NCI-H2227 (cell line): ENCODE results near the gene LPP.

Source experiments
- DNase-seq: peaks from one replicate; lab custom pipeline; 2025; ENCODE audit not compliant: unreplicated experiment; lab: John Stamatoyannopoulos, UW

LPP gene

GRCh38 chr3:188845514-188845913 is 691.6 kb downstream of the LPP start:
- DNase-seq = no peak

- no peak for DNase-seq
Measured at GRCh38 chr3:188848947-188849346, 695.0 kb downstream of the LPP start.

DNA sequence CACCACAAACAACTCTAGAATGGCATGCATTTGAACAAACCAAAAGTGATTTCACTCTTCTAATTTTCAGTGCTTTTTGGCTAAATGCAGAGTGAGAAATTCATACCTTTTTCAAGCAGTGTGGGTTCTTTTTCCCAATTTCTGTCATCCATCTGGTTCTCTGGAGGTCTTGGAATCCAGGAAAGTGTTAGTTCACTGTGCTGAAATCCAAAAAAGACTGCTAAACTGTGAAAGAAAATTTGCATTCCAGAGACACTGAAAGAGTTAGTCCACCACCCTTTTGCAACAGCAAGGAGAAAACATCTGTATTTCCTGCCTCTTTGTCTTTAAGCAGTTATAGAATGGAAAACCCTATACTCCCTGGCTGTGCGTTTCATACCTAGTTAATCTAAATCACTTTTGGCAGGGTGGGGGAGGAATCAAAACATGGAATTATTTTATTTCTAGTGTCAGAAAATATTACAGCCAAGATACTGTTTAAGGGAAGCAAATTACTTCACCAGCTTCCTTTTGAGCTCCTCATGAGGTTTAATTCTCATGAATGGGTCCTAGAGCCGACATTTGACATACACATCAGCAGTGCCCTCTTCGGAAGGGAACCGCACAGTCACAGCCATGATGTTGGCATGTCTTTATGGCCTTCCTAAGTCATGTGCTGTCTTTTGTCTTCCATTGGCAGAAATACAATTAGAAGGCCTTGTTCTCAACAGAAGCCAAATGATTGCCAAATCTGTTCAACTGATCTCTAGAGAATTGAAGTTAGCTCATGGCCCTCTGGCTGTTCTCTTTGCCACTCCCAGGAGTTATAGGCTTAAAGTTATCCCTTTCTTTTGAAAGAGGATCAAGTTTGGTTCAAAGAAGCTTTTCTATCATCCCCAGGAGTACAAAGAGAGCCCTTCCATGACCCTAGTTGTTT is 700.2 kb downstream of the LPP start:
- DNase-seq = no peak

DNA sequence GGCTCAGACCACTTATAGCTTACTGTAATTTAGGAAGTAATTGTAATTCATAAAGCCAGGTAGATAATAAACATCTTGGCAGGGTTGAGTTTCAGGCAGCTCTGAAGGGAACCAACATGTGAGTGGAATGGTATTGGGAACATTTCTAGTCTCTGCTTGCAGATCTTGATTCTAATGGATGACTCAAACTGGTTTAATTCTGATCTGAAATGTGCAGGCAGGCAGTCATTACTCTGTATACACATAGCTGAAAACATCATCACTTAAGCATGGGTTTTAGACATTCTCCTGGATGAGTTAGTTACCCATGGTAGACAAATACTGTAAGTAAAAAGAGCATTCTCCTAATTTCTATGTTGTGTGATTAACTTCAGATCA is 700.8 kb downstream of the LPP start:
- DNase-seq = no peak

- no peak for DNase-seq
Measured at GRCh38 chr3:188855675-188856074, 701.7 kb downstream of the LPP start.

GRCh38 chr3:188860147-188860546 is 706.2 kb downstream of the LPP start:
- DNase-seq = no peak

DNA sequence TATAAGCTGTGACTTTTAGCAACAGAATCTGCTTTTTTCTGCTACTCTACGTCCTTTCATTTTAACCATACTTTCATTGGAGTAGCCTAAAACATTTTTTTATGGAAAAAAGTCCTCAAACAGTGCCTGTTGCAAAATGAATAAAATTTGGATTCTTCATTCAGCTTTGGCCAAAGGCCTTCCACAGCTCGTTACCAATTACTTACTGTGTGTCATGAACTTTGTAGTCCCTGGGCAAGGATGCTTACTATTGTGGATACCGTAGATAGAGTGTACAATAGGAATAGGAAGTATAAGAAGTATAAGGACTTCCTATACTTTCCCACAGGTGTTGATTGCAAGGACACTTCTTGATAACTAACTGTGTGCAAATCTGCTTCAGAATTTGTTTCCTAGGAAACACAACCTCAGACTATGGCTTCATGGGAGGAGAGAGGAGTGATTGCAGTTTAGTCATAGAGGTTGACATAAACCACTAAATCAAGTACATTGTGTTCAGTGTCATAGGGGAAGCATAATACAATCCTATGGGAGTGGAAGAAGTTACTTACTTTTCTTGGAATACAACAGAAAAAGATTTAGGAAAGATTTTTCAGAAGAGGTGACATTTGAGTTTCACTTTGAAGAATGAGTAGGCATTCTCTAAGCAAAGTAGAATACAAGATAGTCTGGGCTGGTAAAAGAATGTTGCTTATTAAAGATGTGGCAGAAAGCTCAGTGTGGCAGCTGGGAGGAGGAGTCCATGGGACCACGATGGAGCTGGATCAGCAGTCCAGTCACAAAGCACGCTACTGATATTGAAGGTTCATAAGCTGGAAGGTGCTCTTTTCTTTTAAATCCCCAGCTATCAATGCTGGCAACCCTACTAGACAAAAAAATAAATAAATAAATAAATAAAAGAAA is 708.1 kb downstream of the LPP start:
- no peak for DNase-seq

GRCh38 chr3:188863999-188864406 is 710.0 kb downstream of the LPP start:
- no peak for DNase-seq

GRCh38 chr3:188867691-188868265 is 713.8 kb downstream of the LPP start:
- DNase-seq = no peak

GRCh38 chr3:188868803-188869202 is 714.8 kb downstream of the LPP start:
- no peak for DNase-seq

DNA sequence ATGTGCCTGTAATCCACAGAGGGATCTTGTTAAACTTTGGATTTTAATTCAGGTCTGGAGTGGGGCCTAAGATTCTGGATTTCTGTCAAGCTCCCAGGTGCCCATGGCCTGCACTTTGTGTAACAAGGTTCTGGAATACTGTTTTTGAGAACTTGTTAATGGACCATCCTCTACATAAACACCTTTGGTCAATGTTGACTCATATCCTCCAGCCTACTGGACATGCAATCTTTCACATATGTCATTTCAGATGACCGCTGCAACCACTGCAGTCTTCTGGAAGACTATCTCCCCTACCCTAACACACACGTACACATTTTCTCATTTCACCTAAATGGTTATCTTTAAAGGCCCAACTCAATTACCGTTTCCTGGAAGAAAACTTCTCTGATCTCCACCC is 715.7 kb downstream of the LPP start:
- DNase-seq = no peak

GRCh38 chr3:188870431-188870830 is 716.5 kb downstream of the LPP start:
- no peak for DNase-seq

DNA sequence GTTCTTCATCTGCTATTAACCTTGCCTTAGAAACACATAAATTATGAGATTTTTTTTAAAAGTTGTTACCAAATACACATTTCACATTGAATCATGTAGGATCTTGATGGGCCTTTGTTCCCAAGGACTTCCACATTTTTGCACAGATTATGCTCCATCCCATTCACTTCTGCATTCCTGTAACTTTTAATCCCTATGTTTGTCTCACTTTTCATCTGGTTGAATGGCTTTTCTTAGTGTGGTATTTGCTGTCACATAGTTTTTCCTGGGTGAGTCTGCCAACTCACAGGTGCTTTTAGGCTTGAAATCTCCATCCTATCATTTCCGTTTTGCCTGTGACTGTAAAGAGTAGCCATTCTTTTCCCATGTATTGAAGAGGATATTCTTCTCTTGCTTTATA is 720.6 kb downstream of the LPP start:
- no peak for DNase-seq

- DNase-seq = no peak
Measured at GRCh38 chr3:188875413-188875812, 721.5 kb downstream of the LPP start.

DNA sequence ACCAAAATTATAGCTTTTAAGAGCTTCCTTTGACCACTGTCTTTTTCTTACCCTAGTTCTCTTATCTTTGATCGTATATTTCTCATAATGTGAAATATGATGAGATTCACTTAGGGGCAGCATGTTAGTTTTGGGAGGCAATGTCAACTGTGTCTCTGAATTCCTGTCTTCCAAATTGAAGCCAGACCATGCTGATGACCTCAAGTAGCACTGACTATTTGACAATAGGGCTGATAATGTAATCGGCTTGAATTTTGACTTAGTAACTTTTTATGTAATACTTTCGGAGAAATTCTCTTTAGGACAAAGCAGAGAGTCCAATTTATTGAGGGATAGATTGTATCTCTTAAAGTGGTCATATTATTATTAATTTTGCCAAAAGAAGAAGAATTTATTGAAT is 722.4 kb downstream of the LPP start:
- no peak for DNase-seq

GRCh38 chr3:188877381-188877780 is 723.4 kb downstream of the LPP start:
- no peak for DNase-seq

DNA sequence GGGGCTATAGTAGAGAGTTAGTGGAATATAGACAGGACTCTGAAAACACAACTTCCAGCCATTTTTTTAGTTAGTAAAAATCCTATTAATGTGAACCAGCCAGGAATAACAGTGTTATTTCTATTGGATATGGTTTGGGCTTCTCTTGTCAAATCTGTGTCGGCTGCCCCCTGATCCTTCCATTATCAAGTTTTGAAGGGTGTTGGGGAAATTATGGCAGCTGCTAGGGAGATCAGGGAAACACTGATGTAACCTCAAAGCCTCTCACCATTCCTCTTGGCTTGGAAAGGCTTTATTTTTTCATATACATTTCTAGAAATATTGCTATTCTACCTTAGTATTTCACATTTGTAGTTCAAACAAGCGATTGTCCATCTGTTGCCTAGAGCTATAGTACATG is 724.1 kb downstream of the LPP start:
- DNase-seq = no peak

GRCh38 chr3:188881954-188882641 is 728.1 kb downstream of the LPP start:
- no peak for DNase-seq

DNA sequence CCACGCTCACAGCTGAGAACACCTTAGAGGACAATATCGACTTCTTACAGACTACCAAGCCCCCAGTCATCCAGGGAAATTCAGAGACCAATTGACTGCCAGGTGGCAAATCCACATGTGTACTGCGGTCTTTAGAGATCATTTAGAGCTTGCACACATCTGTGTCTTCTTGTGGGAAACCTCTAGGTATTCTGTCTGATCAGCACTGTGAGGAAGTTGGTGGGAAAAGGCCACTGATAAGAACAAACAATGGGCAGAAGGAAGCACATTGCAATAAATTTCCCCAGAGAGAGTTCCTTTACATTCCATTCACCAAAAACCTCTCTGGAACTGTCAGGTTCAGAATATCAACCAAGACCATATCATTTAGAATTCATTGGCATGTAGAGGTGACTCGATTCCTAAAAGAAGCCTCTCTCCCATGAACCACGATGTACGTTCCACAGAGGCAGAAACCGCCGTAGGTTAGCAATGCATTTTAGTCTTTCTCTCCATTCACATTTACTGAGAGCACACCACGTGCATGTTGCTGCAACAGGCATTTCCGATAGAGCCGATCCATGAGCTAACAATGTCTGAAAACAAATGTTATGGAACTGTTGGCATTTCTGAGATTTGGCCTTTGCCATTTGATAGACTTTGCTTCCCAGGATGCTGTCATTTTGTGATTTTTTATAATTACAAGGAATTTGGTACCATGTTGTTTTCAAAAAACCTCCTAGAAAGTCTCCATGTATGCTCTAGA is 730.5 kb downstream of the LPP start:
- DNase-seq = no peak

DNA sequence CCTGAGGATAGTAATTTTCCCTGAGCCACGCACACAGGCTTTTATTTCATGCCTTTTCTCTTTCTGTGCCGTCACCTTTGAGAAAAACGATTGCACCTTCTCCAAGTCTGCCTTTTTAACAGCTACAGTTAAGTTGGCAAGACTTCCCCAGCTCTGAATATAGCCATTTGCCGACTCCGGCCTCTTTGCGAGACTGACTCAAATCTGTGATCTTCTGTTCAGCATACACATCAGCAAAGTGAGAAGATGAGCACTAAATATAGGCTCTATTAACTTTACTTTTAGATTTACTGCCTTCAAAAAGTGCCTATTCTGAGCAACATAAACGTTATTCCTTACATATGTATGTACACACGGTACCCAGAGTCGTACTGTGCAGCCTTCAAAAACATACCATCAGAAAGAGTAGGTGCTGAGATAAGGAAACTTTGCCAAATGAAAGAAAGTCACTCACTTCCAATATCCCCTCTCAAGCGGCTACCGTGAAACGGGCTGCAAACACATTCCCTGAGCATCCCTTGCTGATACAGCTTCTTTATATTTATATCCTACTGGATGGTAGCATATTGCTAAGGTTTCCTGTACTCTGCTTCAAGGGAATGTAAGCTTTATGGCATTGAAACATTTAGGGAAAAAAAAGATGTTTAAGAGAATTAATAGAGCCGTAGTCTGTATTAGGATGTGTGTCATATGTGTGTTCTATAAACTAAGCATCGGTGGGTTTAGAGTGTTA is 734.5 kb downstream of the LPP start:
- DNase-seq = no peak
